HG02571 (cell line): ENCODE measurements around the gene TTC28.
"Not testable (repeated sequence)": the region's sequence is repeated elsewhere in the genome, so short reads cannot be mapped to it uniquely, and the experiment has no call there.

Experiments
- ATAC-seq: cut with Tn5 transposase; IDR thresholded peaks from one replicate; pipeline ENCODE4 v1.9.1; 2021; ENCODE audit warnings: mild to moderate bottlenecking, moderate library complexity; ENCODE audit not compliant: unreplicated experiment

The TTC28 gene

GRCh38 chr22:28207281-28208030 lies 472.2 kb downstream of the TTC28 start:
- no peak for ATAC-seq

GRCh38 chr22:28205926-28206325 lies 473.7 kb downstream of the TTC28 start:
- no peak for ATAC-seq

GRCh38 chr22:28204382-28204781 lies 475.3 kb downstream of the TTC28 start:
- ATAC-seq = no peak

GRCh38 chr22:28203286-28203685 lies 476.4 kb downstream of the TTC28 start:
- no peak for ATAC-seq

GRCh38 chr22:28198692-28199091 lies 480.9 kb downstream of the TTC28 start:
- no peak for ATAC-seq

GRCh38 chr22:28191571-28191970 lies 488.1 kb downstream of the TTC28 start:
- not testable (repeated sequence) for ATAC-seq

- no peak for ATAC-seq
Observed at GRCh38 chr22:28188178-28188879, 491.3 kb downstream of the TTC28 start.

- ATAC-seq = no peak
Observed at GRCh38 chr22:28187612-28188011, 492.0 kb downstream of the TTC28 start.

- ATAC-seq = no peak
Observed at GRCh38 chr22:28186641-28187040, 493.0 kb downstream of the TTC28 start.

- no peak for ATAC-seq
Observed at GRCh38 chr22:28185130-28185529, 494.5 kb downstream of the TTC28 start.

GRCh38 chr22:28183078-28183860 lies 496.4 kb downstream of the TTC28 start:
- no peak for ATAC-seq

GRCh38 chr22:28180804-28181731 lies 498.6 kb downstream of the TTC28 start:
- ATAC-seq = no peak

- no peak for ATAC-seq
Observed at GRCh38 chr22:28179392-28179791, 500.2 kb downstream of the TTC28 start.

GRCh38 chr22:28175730-28176492 lies 503.7 kb downstream of the TTC28 start:
- no peak for ATAC-seq

- ATAC-seq = no peak
Observed at GRCh38 chr22:28174509-28174908, 505.1 kb downstream of the TTC28 start.

GRCh38 chr22:28172892-28173670 lies 506.6 kb downstream of the TTC28 start:
- no peak for ATAC-seq

- no peak for ATAC-seq
Observed at GRCh38 chr22:28171712-28172111, 507.9 kb downstream of the TTC28 start.

GRCh38 chr22:28171115-28171514 lies 508.5 kb downstream of the TTC28 start:
- ATAC-seq = no peak

GRCh38 chr22:28169314-28169713 lies 510.3 kb downstream of the TTC28 start:
- not testable (repeated sequence) for ATAC-seq
